Measurements from ENCODE around the gene STON1. TPM values are rescaled to one million over a fixed set of nuclear protein-coding genes. Genes with fewer than 3 reads are reported as not detected.

STON1 gene
- polyA plus RNA-seq, 1 donor from 2014 or later: 2.8 TPM

GRCh38 chr2:48574353-48575287 is 44.7 kb downstream of the STON1 start:
- Histone ChIP-seq H3F3A (ENCODE audit: insufficient read depth, low read length, poor library complexity, severe bottlenecking) (no peaks in the 10 kb centered on the region), H3K27me3 (ENCODE audit: insufficient read depth, low read depth, low read length) (no peaks in the 10 kb centered on the region), H3K9ac (ENCODE audit: low read length) (no peak overlapping the region), H3K4me3 (ENCODE audit: low read length) (no peak overlapping the region), H3K9me2 (ENCODE audit: insufficient read depth, low read length) (no peaks in the 10 kb centered on the region), H3K27ac (ENCODE audit: low read length) (no peak overlapping the region), H3K36me3 (ENCODE audit: insufficient read depth, low read length) (no peaks in the 10 kb centered on the region), H3K9me3 (ENCODE audit: low read length) (no peaks in the 10 kb centered on the region), H2AFZ (ENCODE audit: low read depth, low read length) (no peak overlapping the region), H3K79me2 (replicated peaks; ENCODE audit: insufficient read depth, low read length) (no peaks in the 10 kb centered on the region), H3K4me2 (ENCODE audit: low read length) (no peak overlapping the region), H4K20me1 (ENCODE audit: insufficient read depth) (no peaks in the 10 kb centered on the region)
- TF ChIP-seq REST (IDR thresholded peaks at IDR 0.05; ENCODE audit: borderline replicate concordance): no peak
- no peak for TF ChIP-seq RAD21 (conservative IDR thresholded peaks at IDR 0.05)
- TF ChIP-seq POLR2AphosphoS5 (IDR thresholded peaks at IDR 0.05): no peak
- no peak for TF ChIP-seq SMC3 (conservative IDR thresholded peaks at IDR 0.05; ENCODE audit: poor library complexity)
- TF ChIP-seq MXI1 (conservative IDR thresholded peaks at IDR 0.05; ENCODE audit: poor library complexity, severe bottlenecking): no peak
- TF ChIP-seq CTCF (IDR thresholded peaks at IDR 0.05; ENCODE audit: poor library complexity, severe bottlenecking): no peak
- TF ChIP-seq EZH2 (IDR thresholded peaks at IDR 0.05; ENCODE audit: borderline replicate concordance, insufficient read depth, low read length, poor library complexity, severe bottlenecking): no peak
- TF ChIP-seq TAF1 (IDR thresholded peaks at IDR 0.05; ENCODE audit: low read depth): no peak
- no peak for TF ChIP-seq EP300 (conservative IDR thresholded peaks at IDR 0.05; ENCODE audit: poor library complexity, severe bottlenecking)

GRCh38 chr2:48578313-48578712 is 48.4 kb downstream of the STON1 start:
- no peaks in the 10 kb centered on the region for H3K27me3 ChIP-seq (ENCODE audit: insufficient read depth, low read depth, low read length)
- H3K36me3 ChIP-seq (ENCODE audit: insufficient read depth, low read length): no peaks in the 10 kb centered on the region
- no peaks in the 10 kb centered on the region for H3K9me3 ChIP-seq (ENCODE audit: low read length)
- H3K9me2 ChIP-seq (ENCODE audit: insufficient read depth, low read length): no peaks in the 10 kb centered on the region
- H3K9ac ChIP-seq (ENCODE audit: low read length): no peak overlapping the region
- H3K4me3 ChIP-seq (ENCODE audit: low read length): no peak overlapping the region
- TF ChIP-seq RAD21 (conservative IDR thresholded peaks at IDR 0.05): no peak
- TF ChIP-seq MXI1 (conservative IDR thresholded peaks at IDR 0.05; ENCODE audit: poor library complexity, severe bottlenecking): no peak
- no peak for TF ChIP-seq TAF1 (IDR thresholded peaks at IDR 0.05; ENCODE audit: low read depth)
- TF ChIP-seq EZH2 (IDR thresholded peaks at IDR 0.05; ENCODE audit: borderline replicate concordance, insufficient read depth, low read length, poor library complexity, severe bottlenecking): no peak
- no peak for TF ChIP-seq CTCF (IDR thresholded peaks at IDR 0.05; ENCODE audit: poor library complexity, severe bottlenecking)
- TF ChIP-seq REST (IDR thresholded peaks at IDR 0.05; ENCODE audit: borderline replicate concordance): no peak
- no peak overlapping the region for H2AFZ ChIP-seq (ENCODE audit: low read depth, low read length)
- no peaks in the 10 kb centered on the region for H4K20me1 ChIP-seq (ENCODE audit: insufficient read depth)
- H3K4me2 ChIP-seq (ENCODE audit: low read length): no peak overlapping the region
- H3F3A ChIP-seq (ENCODE audit: insufficient read depth, low read length, poor library complexity, severe bottlenecking): no peaks in the 10 kb centered on the region
- H3K79me2 ChIP-seq (replicated peaks; ENCODE audit: insufficient read depth, low read length): no peaks in the 10 kb centered on the region
- no peak overlapping the region for H3K27ac ChIP-seq (ENCODE audit: low read length)

Measured in neural cell (in vitro differentiated cells).